Measurements from ENCODE around the gene CHN2. TPM values are rescaled to one million over a fixed set of nuclear protein-coding genes. Genes with fewer than 3 reads are reported as not detected.

Gene CHN2
- polyA plus RNA-seq, 2 of the 4 experiments (the other 2 are of a cell fraction) = 0.06 TPM; not detected in 1

- DNase-seq (ENCODE audit: low read depth in 1 of 2, low spot score in 1 of 2) (no peak), ATAC-seq (no peak), FAIRE-seq (no peak)
- POLR2A ChIA-PET = no interaction called here
- H3K4me2 ChIP-seq = no peak overlapping the region
- TF ChIP-seq RCOR1 (IDR thresholded peaks at IDR 0.05; ENCODE audit: low read depth, low read length) (no peak), CTCF (IDR thresholded peaks at IDR 0.05) (no peak), BHLHE40 (IDR thresholded peaks at IDR 0.05; ENCODE audit: low read depth, low read length) (no peak), JUNB (IDR thresholded peaks at IDR 0.05) (no peak), MAFK (IDR thresholded peaks at IDR 0.05; ENCODE audit: partially characterized antibody) (no peak), JUN (IDR thresholded peaks at IDR 0.05) (no peak), FOXS1 (CRISPR knock-in tag; IDR thresholded peaks at IDR 0.05) (no peak), HOXB13 (CRISPR knock-in tag; IDR thresholded peaks at IDR 0.05; ENCODE audit: low read depth) (no peak), TP53 (CRISPR knock-in tag; IDR thresholded peaks at IDR 0.05) (no peak), POLR2AphosphoS2 (conservative IDR thresholded peaks at IDR 0.05; ENCODE audit: low read length) (no peak), CBX8 (IDR thresholded peaks at IDR 0.05) (no peak), ZNF302 (CRISPR knock-in tag; IDR thresholded peaks at IDR 0.05) (no peak), CBX2 (IDR thresholded peaks at IDR 0.05; ENCODE audit: borderline replicate concordance, low read depth) (no peak), HOXA7 (CRISPR knock-in tag; IDR thresholded peaks at IDR 0.05) (no peak), CEBPB (IDR thresholded peaks at IDR 0.05) (no peak), NR3C1 (IDR thresholded peaks at IDR 0.05) (no peak), FOSL2 (IDR thresholded peaks at IDR 0.05) (no peak), FOSL2 (CRISPR knock-in tag; IDR thresholded peaks at IDR 0.05) (no peak)
- WGBS (ENCODE audit: missing lambda C conversion rate) = 0% methylated on average over 1 of the region's 1 CpG
- CTCF ChIA-PET = interaction anchor here (2.9 kb wide), 1 partner anchor 11 kb away, joined by 11 read pairs; no protein-coding TSS in a partner anchor
- H3K4me1 ChIP-seq = no peaks in the 10 kb centered on the region
- no peaks in the 10 kb centered on the region for H3K9me3 ChIP-seq
- H3K27ac ChIP-seq = no peak overlapping the region
- no peak overlapping the region for H3K4me3 ChIP-seq
Measured at GRCh38 chr7:29179115-29179514, 15.5 kb upstream of the CHN2 start.

- DNase-seq (ENCODE audit: low read depth in 1 of 2, low spot score in 1 of 2) (no peak), ATAC-seq (no peak), FAIRE-seq (no peak)
- H3K27ac ChIP-seq = no peak overlapping the region
- POLR2A ChIA-PET = no interaction called here
- H3K4me2 ChIP-seq = no peak overlapping the region
- H3K4me3 ChIP-seq = no peak overlapping the region
- CTCF ChIA-PET = interaction anchor here (1.1 to 7.7 kb wide), 2 partner anchors 222 to 257 kb away, joined by 3 to 83 read pairs; no protein-coding TSS in a partner anchor
- no peaks in the 10 kb centered on the region for H3K4me1 ChIP-seq
- 73% methylated on average over 2 of the region's 2 CpGs for WGBS (ENCODE audit: missing lambda C conversion rate)
- no peaks in the 10 kb centered on the region for H3K9me3 ChIP-seq
- TF ChIP-seq BCL3 (IDR thresholded peaks at IDR 0.05) = no peak
- no peak for TF ChIP-seq EHF (CRISPR knock-in tag; IDR thresholded peaks at IDR 0.05)
Measured at GRCh38 chr7:29184599-29184998, 10.0 kb upstream of the CHN2 start.

GRCh38 chr7:29185613-29186012, 9.0 kb upstream of the CHN2 start:
- FAIRE-seq (no peak), ATAC-seq (no peak), DNase-seq (ENCODE audit: low read depth in 1 of 2, low spot score in 1 of 2) (no peak)
- WGBS (ENCODE audit: missing lambda C conversion rate) = 15% methylated on average over 6 of the region's 6 CpGs
- Histone ChIP-seq H3K27ac (no peak overlapping the region), H3K9me3 (no peaks in the 10 kb centered on the region), H3K4me3 (no peak overlapping the region), H3K4me1 (no peaks in the 10 kb centered on the region; the same call in 2 of the 3 replicates), H3K4me2 (no peak overlapping the region)
- CTCF ChIA-PET = interaction anchor here (1.1 to 7.7 kb wide), 2 partner anchors 221 to 258 kb away, joined by 3 to 83 read pairs; no protein-coding TSS in a partner anchor
- POLR2A ChIA-PET = no interaction called here
- no peak for TF ChIP-seq HDAC2 (IDR thresholded peaks at IDR 0.05)
- TF ChIP-seq BHLHE40 (IDR thresholded peaks at IDR 0.05; ENCODE audit: low read depth, low read length) = no peak
- TF ChIP-seq ATOH8 (CRISPR knock-in tag; IDR thresholded peaks at IDR 0.05; ENCODE audit: low read depth) = no peak
- TF ChIP-seq RFX5 (IDR thresholded peaks at IDR 0.05) = no peak
- TF ChIP-seq CHD2 (IDR thresholded peaks at IDR 0.05; ENCODE audit: low read length, partially characterized antibody) = no peak
- TF ChIP-seq TFCP2L1 (CRISPR knock-in tag; IDR thresholded peaks at IDR 0.05) = no peak
- TF ChIP-seq SMC3 (IDR thresholded peaks at IDR 0.05) = no peak
- TF ChIP-seq POLR2A (IDR thresholded peaks at IDR 0.05; ENCODE audit: low read length) = no peak
- TF ChIP-seq FOSB (CRISPR knock-in tag; IDR thresholded peaks at IDR 0.05) = no peak
- TF ChIP-seq FOSL2 (IDR thresholded peaks at IDR 0.05) = no peak
- TF ChIP-seq FOSL2 (CRISPR knock-in tag; IDR thresholded peaks at IDR 0.05) = no peak
- TF ChIP-seq SREBF2 (IDR thresholded peaks at IDR 0.05) = no peak
- TF ChIP-seq MAX (IDR thresholded peaks at IDR 0.05) = no peak
- no peak for TF ChIP-seq HOXB5 (CRISPR knock-in tag; IDR thresholded peaks at IDR 0.05)
- TF ChIP-seq RNF2 (IDR thresholded peaks at IDR 0.05; ENCODE audit: borderline replicate concordance, low read depth) = no peak
- TF ChIP-seq MAZ (IDR thresholded peaks at IDR 0.05; ENCODE audit: borderline replicate concordance, low read depth, low read length) = no peak
- TF ChIP-seq USF2 (IDR thresholded peaks at IDR 0.05) = no peak
- no peak for TF ChIP-seq RARB (CRISPR knock-in tag; IDR thresholded peaks at IDR 0.05)

Measured in A549 (cell line).